SU-DHL-6 (cell line): ENCODE data around the gene PEX16.

Source experiments
- H2AFZ ChIP-seq: fragments of 200-600 bp; sonication (generic); 2 replicates; pipeline ENCODE4 v1.6.1; 2014; ENCODE audit warnings: low read depth, mild to moderate bottlenecking, moderate library complexity, mixed read lengths, antibody characterized with exemption, low read length; ENCODE audit not compliant: severe bottlenecking
- H3F3A ChIP-seq: fragments of 200-600 bp; shearing (Covaris generic); 2 replicates; pipeline ENCODE4 v1.6.0; 2016; ENCODE audit warnings: antibody characterized with exemption, mild to moderate bottlenecking; ENCODE audit not compliant: insufficient read depth
- H3K27ac ChIP-seq: fragments of 200-600 bp; sonication (generic); 2 replicates; pipeline ENCODE4 v1.5.1; 2016; ENCODE audit warnings: low read depth, mild to moderate bottlenecking, low read length, moderate library complexity, mixed read lengths
- H3K27me3 ChIP-seq: fragments of 200-600 bp; sonication (generic), shearing (Covaris generic); 2 replicates; pipeline ENCODE4 v1.6.0; 2014; ENCODE audit warnings: mild to moderate bottlenecking, low read length
- H3K36me3 ChIP-seq: fragments of 200-600 bp; sonication (generic); 2 replicates; pipeline ENCODE4 v1.6.1; 2014; ENCODE audit warnings: mild to moderate bottlenecking, low read length, mixed read lengths
- H3K4me2 ChIP-seq: fragments of 300-600, 200-600 bp; shearing (Covaris generic), sonication (generic); 2 replicates; pipeline ENCODE4 v1.6.0; 2014; ENCODE audit warnings: low read length, low read depth, mild to moderate bottlenecking; ENCODE audit not compliant: poor library complexity, severe bottlenecking
- H3K4me3 ChIP-seq: fragments of 200-600 bp; sonication (generic); 2 replicates; pipeline ENCODE4 v1.5.1; 2014; ENCODE audit warnings: antibody characterized with exemption, low read length, mild to moderate bottlenecking, mixed read lengths; ENCODE audit not compliant: insufficient read depth, poor library complexity, severe bottlenecking
- H3K79me2 ChIP-seq: fragments of 200-600 bp; sonication (generic); 2 replicates; pipeline ENCODE4 v1.6.1; 2014; ENCODE audit warnings: mild to moderate bottlenecking, low read length, moderate library complexity; ENCODE audit not compliant: insufficient read depth
- H3K9ac ChIP-seq: fragments of 200-600 bp; sonication (generic); 2 replicates; pipeline ENCODE4 v1.7.0; 2014; ENCODE audit warnings: mild to moderate bottlenecking, low read length
- H3K9me2 ChIP-seq: fragments of 200-600 bp; sonication (generic); replicated peaks from 2 replicates; pipeline ENCODE4 v1.6.1; 2014; ENCODE audit warnings: low read length; ENCODE audit not compliant: insufficient read depth
- H3K9me3 ChIP-seq: fragments of 200-600 bp; sonication (generic); 2 replicates; pipeline ENCODE4 v1.6.1; 2014; ENCODE audit warnings: low read length, mixed read lengths; ENCODE audit not compliant: insufficient read depth
- H4K20me1 ChIP-seq: fragments of 200-600 bp; sonication (generic); 2 replicates; pipeline ENCODE4 v1.6.1; 2014; ENCODE audit warnings: low read depth, mild to moderate bottlenecking, antibody characterized with exemption, low read length, moderate library complexity, mixed read lengths
- CTCF ChIP-seq: fragments of 200-600 bp; sonication (generic); IDR thresholded peaks from one replicate; pipeline ENCODE4 v1.5.1; 2017; ENCODE audit warnings: antibody characterized with exemption, mild to moderate bottlenecking, low read length, moderate library complexity; ENCODE audit not compliant: insufficient read depth, poor library complexity, severe bottlenecking
- EZH2phosphoT487 ChIP-seq: fragments of 200-600 bp; sonication (generic), shearing (Covaris generic); conservative IDR thresholded peaks from 2 replicates; pipeline ENCODE4 v1.6.1; 2018; ENCODE audit warnings: mild to moderate bottlenecking, antibody characterized with exemption, low read length, moderate library complexity, mixed read lengths

The PEX16 gene

GRCh38 chr11:45884596-45885185, 33.0 kb downstream of the PEX16 start:
- Histone ChIP-seq H3K4me3 (peak overlapping the region; percentile 52), H3K9me2 (no peaks in the 10 kb centered on the region), H4K20me1 (no peaks in the 10 kb centered on the region), H3K36me3 (no peaks in the 10 kb centered on the region), H3K9me3 (no peaks in the 10 kb centered on the region), H3F3A (no peaks in the 10 kb centered on the region), H3K9ac (no peak overlapping the region), H2AFZ (no peak overlapping the region), H3K27me3 (no peaks in the 10 kb centered on the region), H3K27ac (no peak overlapping the region), H3K4me2 (peak overlapping the region; percentile 60), H3K79me2 (no peaks in the 10 kb centered on the region)
- TF ChIP-seq CTCF (no peak), EZH2phosphoT487 (no peak)

GRCh38 chr11:45881708-45882368, 35.8 kb downstream of the PEX16 start:
- H4K20me1 ChIP-seq: no peaks in the 10 kb centered on the region
- TF ChIP-seq EZH2phosphoT487: no peak
- no peak for TF ChIP-seq CTCF
- H3K4me3 ChIP-seq: no peak overlapping the region
- H3K27me3 ChIP-seq: no peaks in the 10 kb centered on the region
- H3K79me2 ChIP-seq: no peaks in the 10 kb centered on the region
- no peaks in the 10 kb centered on the region for H3F3A ChIP-seq
- no peak overlapping the region for H2AFZ ChIP-seq
- H3K36me3 ChIP-seq: no peaks in the 10 kb centered on the region
- no peaks in the 10 kb centered on the region for H3K9me3 ChIP-seq
- no peak overlapping the region for H3K4me2 ChIP-seq
- H3K9me2 ChIP-seq: no peaks in the 10 kb centered on the region
- no peak overlapping the region for H3K27ac ChIP-seq
- H3K9ac ChIP-seq: no peak overlapping the region

- no peaks in the 10 kb centered on the region for H3K27me3 ChIP-seq
- H3F3A ChIP-seq: no peaks in the 10 kb centered on the region
- H2AFZ ChIP-seq: no peak overlapping the region
- TF ChIP-seq EZH2phosphoT487 (no peak), CTCF (no peak)
- H4K20me1 ChIP-seq: no peaks in the 10 kb centered on the region
- no peaks in the 10 kb centered on the region for H3K9me3 ChIP-seq
- no peak overlapping the region for H3K4me2 ChIP-seq
- H3K36me3 ChIP-seq: no peaks in the 10 kb centered on the region
- no peaks in the 10 kb centered on the region for H3K79me2 ChIP-seq
- no peaks in the 10 kb centered on the region for H3K9me2 ChIP-seq
- H3K4me3 ChIP-seq: no peak overlapping the region
- no peak overlapping the region for H3K27ac ChIP-seq
- no peak overlapping the region for H3K9ac ChIP-seq
These were observed 36.7 kb downstream of the PEX16 start for GRCh38 chr11:45880772-45881570.
